Activated CD4-positive, CD25-positive, alpha-beta regulatory T cell treated with anti-CD3 and anti-CD28 coated beads, Interleukin-2, amount 50 U/mL, for 16 hours (primary cell): ENCODE data around the gene CPZ.

Experiments
- DNase-seq: peaks from one replicate; pipeline ENCODE4 v3.0.0-alpha.2; 2020; ENCODE audit warnings: low read depth, low spot score

The CPZ gene

DNA sequence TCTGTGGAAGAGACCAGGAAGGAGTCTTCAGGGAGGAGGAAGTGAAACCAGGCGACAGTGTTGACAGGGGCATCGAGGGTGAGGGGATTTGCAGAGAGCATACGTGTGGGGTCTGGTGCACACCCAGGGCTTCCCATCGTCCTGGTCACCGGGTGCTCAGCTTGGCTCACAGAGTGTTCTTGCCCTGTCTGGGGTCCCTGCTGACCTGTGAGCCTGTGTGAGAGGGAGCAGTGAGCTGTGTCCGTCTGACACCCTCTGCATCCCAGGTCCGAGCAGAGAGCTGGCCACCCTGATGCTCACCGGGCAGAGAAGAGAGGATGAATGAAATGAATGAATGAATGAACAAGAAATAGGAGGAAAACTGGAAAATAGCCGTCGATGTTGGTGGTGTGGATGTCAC lies 46.5 kb downstream of the CPZ start:
- no peak for DNase-seq

DNA sequence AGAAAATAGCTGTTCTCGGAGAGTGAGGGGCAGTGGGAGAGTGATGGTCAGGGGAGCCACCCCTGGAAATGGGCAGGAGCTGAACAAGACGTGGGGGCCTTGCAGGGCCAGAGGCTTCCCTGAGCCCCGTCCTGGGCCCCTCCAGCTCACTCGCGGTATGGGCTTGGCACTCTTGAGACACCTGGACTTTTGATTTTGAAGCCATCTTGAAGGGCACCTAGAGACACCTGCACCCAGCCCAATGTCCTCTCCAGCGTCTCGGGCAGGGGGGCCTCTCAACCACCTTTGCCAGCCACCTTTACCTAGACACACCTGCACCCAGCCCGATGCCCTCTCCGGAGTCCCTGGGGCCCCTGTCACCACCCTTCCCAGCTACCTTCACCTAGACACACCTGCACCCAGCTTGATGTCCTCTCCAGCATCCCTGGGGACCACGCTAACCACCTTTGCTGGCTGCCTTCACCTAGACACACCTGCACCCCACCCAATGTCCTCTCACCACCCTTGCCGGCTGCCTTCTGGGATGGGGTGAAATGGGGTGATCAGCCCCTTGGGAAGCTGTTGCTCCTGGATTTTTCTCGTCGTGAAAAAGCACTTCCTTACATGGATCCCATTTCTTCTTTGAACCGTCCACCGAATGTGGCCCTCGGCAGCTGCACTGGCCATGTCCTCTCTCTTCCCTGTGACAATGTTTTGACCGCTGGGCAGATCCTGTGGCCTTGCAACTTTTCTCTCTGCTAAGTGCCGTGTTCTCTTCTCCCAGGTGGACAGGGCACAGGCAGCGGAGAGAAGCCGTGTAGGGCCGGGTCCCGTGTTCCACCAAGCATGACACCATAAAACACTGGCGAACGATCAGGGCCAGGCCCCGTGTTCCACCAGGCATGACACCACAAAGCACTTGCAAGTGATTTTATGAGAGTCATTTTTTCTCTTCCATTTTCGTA lies 47.5 kb downstream of the CPZ start:
- DNase-seq, result no peak

DNA sequence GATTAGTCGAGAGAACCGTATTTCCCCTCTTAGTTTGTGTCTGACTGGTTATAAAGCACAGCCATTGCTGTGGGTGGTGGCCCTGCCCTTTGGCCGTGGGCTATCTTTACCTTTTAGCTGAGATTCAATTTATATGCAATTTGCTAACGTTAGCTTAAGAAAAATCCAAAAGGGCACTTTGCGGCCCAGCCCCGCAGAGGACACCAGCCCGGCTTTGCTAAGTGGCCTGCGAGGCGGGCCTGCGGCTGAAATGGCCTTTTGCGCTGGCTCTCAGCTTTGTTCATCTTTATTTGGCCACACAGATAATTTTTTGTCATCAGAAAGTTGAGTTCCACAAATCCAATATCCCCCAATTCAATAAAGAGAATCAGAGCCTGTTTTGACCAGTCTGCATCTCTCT lies 48.3 kb downstream of the CPZ start:
- no peak for DNase-seq

DNA sequence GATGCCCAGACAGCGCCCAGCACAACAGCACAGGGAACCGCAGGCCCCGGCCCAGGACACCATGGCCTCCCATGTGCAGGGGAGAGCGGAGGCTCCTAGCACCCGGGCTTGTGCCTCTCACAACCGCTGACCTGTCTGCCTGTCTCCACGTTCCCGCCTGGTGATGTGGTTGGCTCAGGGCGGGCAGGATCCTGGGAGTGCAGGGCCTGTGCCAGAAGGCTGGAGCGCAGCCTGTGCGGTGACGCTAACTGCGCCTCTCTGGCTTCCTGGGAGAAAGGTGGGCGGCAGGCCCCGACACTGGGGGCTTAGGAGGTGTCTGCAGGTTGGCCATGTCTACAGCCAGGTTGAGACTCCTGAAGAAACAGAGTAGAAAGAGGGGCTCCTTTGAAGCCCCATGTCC lies 48.7 kb downstream of the CPZ start:
- no peak for DNase-seq

DNA sequence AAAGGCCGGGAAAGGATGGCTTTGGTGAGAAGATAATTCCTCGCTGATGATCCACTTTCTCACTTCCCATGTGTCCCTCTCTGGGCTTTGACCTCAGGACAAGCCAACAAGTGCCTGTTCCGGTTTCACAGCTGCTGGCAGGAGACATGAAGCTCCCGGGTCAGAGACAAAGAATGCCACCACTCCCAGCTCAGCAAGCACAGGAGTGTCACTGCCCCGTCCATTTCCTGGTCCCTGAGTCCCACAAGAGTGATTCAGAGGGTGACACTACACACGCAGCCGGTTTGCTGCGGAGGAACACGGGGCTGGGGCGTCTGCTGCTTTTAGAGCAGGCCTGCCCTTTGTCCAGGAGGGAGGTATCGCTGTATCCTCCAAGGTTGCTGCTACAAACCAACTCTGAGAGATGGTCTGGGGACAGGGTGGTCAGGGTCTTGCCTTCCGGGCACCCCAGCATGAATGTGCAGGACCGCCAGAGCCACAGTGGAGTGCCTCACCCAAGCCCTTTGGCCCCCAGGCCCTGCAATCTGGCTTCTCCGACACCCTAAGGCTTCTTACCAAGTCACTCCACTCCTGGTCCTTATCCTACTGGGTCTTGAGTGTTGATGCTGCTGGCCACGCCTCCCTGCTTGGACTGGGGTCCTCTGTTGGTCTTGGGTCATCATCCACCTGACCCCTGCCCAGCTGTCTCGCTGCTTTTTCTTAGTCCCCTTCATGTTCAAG lies 49.5 kb downstream of the CPZ start:
- no peak for DNase-seq

DNA sequence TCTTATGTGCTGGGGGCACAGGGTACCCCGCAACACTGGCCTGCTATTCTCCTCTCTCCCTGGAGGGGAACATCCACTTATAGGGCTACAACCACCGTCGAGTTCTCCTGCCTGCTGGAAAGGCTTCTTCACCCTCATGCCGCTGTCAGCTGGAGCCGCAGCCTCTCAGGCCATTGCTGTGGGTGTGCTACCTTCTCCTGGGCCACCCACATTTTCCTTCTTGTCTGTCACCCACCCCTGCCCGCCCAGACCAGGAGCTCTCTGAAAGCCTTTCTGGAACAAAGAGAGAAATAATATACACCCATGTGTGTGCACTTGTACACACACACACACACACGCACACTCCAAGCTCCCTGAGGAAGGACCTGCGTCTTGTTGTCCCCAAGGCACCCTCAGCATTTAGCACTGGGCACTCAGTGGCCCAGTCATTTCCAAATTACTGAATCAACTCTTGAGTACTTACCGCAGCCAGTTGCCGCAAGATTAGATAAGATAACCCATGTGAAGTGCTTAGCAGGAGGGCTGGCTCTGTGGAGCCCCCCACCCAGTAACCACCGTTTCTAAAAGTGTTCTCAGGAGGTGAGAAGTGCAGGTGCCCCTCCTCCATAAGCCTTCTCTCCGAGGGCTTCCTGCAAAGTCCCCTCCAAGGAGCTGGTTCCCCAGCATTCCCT lies 50.2 kb downstream of the CPZ start:
- no peak for DNase-seq

DNA sequence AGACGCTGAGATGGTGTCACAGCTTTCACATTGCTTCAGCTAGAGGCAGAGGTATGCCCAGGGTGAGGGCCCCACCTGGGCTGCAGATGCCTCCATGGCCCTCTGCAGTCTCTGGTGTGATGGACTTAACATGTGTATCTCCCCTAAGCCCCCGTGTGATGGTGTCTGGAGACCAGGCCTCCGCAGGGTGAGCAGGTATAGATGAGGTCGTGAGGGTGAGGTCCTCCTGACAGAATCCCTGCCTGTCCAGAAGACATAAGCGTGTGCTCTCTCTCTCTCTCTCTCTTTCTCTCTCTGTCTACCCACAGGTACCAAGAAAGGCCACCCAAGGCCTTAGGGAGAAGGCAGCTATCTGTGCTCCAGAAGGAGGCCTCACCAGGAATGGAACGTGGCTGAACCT lies 50.9 kb downstream of the CPZ start:
- no peak for DNase-seq

DNA sequence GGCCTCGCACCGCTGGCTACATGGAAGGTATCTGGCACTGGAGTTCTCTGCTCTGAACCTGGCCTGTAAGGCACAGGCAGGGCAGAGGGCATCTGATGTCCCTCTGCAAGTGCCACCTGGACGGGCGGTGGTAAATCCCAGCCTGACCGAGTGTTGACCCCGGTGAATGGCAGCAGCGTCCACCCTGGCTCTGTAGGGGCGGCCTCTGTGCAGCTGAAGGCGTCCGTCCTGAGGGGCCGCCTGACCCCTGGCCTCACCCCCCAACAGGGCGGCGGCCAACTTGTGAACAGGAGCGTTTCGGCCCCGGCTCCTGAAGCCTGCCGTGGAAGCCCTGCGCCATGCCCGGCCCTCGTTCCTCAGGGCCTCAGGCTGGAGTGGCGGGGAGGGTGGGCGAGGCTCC lies 51.4 kb downstream of the CPZ start:
- DNase-seq, result no peak

DNA sequence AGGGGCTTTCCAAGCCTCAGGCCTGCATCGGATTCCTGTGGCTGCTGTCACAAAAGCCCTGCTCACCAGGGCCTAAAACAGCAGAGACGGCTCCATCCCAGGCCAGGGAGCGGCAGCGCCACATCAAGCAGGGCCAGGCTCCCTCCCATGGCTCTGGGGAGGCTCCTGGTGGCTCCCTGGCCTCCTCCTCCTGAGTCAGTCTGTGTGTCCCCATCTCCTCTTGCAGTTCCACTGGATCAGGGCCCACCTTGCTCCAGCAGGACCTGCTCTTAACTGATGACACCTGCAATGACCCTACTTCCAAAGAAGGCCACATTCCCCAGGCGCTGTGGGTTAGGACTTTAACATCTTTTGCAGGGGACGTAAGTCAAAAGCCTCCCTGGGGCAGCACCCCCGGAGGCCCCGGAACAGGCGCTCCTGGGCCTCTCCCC lies 51.9 kb downstream of the CPZ start:
- no peak for DNase-seq

DNA sequence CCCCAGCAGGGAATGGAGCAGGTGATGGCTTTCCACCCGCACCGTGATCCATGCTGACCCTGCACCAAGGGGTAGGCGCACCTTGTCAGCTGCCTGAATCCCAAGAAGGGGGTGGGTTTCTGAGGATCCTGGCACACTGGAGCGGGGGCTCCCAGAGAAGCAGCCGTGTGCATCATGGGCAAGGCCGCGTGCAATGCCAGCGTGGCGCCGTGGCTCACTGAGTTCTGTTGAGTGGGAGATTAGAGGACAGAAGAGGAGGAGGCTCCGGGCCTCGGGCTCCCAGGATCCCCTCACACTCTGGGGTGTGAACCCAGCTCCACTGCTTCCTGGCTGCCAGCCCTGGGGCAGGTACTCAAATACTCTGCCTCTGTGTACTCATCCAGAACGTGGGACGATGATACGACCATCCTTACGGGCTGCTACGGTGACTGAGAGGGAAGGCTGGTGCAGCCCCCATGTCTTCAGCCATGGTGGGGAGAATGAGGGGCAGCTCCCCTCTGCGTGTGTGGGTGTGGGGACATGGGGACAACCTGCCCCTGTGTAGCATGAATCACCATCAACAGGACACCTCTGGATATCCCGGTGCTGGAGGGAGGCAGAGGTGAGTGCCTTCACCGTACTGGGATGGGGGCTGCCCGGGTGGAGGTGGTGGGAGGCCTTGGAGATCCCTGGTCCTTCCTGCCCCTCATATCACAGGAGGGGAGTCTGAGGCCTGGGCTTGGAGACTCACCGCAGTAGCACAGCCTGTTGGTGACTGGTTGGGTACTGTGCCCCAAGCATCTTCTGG lies 52.6 kb downstream of the CPZ start:
- no peak for DNase-seq

DNA sequence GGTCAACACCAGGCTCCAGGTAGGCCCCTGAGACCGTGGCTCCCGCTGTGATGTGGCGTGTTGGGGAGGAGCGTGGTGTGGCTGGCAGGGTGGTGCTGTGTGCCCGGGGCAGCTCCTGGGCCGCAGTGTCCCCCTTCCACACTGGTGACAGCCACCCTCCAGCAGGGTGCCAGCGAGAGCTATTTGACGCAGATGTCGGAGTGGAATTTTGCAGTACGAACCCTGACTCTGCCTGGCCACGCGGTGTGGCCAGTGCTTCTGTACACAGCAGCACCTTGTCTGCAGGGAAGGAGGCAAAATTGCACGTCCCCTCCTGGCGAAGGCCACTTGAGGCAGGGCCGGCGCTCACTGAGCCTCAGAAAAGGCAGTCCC lies 53.2 kb downstream of the CPZ start:
- DNase-seq, result no peak

DNA sequence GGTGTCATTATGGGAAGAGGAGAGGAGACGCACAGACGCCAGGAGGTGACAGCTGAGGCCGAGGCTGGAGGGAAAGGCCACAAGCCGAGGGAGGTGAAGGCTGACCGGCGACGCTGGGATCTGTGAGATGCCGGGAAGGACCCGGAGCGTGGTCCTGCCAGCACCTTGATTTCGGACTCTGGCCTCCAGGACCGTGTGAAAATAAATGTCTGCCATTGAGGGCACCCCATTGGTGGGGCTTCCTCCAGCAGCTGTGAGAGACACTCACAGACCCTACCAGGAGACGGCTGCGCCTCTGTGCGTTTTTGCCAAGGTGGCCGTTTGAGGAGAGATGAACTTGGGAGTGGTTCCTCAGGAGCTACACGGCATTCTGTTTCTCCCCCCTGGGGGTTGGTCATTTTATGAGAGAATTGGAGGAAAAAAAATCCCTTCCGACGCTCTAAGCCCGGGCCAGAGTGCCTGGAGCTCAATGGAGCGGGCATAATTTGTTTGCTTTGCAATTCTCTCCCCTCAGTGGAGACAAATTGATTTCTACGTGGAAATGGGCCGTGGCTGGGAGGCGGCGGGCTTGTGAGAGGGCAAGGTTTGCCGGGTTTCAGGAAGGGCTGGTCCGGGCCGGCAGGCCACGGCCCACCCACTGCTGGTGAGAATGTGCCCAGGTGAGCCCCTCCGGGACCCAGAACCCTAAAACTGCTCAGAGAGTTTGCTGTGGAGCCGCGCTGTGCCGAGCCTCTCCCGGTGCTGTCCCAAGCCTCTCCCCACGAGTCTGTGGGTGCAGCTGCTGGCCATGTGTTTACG lies 53.9 kb downstream of the CPZ start:
- no peak for DNase-seq

DNA sequence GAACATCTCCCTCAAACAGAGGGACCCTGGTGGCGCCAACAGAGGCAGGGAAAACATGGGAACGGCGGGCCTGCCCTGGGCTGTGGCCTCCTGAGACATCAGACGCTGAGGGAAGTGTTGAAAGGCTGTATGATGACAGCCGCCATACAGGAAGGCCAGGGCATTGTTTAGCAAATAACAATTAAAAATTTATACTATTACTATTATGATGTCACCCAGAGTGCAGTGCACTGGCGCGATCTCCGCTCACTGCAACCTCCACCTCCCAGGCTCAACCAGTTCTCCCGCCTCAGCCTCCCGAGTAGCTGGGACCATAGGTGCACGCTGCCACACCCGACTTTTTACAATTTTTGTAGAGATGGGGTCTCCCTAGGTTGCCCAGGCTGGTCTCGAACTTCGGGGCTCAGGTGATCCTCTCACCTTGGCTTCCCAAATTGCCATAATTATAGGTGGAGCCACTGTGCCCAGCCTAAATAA lies 54.6 kb downstream of the CPZ start:
- no peak for DNase-seq

DNA sequence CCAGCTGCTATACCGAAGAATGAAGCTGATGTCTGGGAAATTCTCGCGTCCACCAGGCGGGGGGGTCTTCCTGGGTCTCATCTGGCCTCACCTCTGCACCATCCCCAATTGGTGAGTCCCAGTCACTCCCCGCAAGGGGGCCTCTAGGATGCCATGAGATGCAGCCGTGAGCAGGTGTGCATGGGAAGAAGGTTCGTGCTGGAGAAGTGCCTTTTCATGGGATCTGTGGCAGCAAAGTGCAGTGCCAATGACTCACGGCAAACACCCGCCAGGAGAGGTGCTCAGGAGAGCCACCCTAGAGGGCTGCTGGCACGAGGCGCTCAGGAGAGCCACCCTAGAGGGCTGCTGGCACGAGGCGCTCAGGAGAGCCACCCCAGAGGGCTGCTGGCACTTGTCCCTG lies 55.1 kb downstream of the CPZ start:
- DNase-seq, result no peak

DNA sequence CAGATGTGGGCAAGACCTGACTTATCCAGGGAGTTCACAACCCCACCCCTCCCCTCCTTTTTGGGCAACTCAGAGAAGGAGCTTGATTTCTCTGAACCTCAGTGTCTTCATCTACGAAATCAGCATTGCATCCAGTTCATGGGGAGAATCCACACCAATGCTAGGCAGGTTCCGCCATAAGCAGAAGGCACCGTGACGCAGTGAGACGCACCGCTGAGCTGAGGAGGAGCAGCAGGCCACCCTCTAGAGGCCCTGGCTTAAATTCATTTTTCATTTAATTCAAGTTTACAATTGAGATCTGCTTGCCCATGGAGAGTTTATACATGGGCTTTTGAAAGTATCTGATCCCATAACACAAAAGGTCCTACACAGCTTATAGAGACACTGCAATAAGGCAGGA lies 55.7 kb downstream of the CPZ start:
- DNase-seq, result no peak

DNA sequence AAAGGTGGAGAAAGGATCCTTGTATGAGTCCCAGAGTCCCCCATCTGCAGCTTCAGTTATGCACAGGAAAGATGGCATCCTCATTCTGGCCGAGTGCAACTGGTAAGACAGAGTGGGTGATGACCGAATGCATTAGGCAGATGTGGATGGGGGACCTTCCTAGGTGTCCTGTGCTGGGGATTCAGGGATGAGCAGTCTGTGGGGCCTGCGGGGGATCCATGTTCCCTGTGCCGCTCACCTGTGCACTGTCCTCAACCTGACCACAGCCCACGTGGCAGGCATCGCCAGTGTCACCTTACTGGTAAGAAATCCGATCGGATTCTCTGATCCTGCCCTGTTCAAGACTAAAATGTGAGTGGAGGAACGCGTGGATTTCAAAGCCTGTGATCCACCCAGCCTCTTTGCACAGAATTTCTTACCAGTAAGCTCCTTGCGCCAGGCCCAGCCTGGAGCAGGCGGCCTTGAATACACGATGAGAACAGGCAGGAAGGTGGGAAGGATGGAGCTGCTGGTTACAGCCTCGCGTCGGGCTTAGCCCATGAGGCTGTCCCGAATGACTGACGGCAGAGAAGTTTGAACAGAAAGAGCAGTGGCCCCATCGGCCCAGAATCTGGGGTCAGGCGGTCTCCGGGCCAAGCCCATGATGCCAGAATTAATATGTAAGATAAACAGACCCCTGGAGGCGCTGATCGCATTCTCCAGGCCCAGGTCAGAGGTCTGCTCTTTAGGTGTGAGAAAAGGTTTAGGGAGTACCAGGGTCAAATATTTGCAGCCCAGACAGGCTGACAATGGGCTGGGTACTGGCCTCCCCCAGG lies 56.5 kb downstream of the CPZ start:
- DNase-seq, result no peak

DNA sequence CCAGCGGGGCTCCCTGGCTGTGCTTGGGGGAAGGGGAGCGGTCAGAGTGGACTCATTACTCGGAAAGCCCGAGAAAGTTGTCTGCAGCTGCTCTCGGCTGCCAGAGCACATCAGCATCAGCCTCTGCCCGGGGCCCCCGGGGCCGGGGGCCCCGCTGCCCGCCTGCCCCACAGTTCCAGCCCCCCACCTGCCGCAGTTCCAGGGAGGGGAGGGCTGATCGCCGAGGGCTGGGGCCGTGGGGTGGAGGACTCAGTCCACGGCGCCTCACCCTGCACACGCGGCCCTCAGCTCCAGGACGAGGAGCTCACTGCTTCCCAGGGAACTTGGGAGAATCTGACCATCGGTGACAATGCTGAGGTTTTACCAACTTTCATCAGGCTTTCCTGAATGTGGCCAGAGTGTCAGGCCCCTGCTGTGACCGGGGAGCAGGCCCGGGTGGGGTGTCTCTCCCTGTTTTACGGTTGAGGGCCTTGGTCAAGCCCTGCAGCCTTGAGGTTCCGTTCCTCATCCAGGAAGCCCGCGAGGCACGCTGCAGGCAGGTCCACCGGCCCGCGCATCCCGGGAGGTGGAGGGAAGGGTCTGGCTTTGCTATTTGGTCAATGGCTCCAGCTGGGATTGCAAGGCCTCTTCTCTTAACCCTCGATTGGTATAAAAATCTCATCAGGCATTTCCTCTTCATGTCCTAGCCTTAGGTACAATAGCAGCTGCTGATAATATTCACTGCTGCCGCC lies 57.2 kb downstream of the CPZ start:
- no peak for DNase-seq

DNA sequence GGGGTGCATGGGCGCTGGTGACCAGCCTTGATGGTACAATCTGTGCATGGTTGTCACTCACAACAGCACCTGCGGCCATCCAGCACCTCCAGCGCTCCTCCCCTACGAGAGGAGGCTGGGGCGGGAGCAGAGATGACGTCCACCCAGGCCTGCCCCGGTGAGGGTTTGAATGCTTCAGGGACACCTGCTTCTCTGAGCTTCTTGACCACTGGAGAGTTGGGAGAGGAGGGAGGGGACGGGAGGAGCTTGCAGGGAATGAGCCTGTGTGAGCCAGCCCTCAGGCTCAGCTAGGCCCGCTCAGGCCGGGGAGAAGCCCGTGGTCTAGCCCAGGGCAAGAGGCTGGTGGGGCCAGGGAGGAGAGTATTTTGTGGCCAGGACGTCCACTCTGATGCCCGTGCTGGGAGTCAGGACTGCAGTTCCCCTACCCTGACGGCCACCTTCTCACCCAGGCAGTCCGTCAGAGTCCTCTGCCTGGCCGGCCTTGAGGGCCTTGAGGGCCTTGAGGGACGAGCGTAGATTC lies 59.2 kb downstream of the CPZ start:
- DNase-seq, result no peak
